GM19372 (cell line): ENCODE measurements around the gene GIN1.
A peak's percentile ranks its signal among the peaks of the same experiment; 100 is the strongest.
"Not testable (repeated sequence)": the region's sequence is repeated elsewhere in the genome, so short reads cannot be mapped to it uniquely, and the experiment has no call there.

Experiments used
- ATAC-seq: cut with Tn5 transposase; IDR thresholded peaks from one replicate; pipeline ENCODE4 v1.9.1; 2021; ENCODE audit warnings: mild to moderate bottlenecking, low read depth, moderate library complexity; ENCODE audit not compliant: unreplicated experiment

Gene GIN1, protein sequence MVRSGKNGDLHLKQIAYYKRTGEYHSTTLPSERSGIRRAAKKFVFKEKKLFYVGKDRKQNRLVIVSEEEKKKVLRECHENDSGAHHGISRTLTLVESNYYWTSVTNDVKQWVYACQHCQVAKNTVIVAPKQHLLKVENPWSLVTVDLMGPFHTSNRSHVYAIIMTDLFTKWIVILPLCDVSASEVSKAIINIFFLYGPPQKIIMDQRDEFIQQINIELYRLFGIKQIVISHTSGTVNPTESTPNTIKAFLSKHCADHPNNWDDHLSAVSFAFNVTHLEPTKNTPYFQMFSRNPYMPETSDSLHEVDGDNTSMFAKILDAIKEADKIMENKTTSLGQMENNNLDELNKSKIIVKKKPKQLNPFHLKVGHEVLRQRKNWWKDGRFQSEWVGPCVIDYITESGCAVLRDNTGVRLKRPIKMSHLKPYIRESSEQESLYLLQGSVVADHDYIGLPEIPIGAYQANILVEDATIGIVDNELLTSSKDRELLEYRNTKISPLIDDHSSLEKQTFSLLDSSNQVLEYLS

DNA sequence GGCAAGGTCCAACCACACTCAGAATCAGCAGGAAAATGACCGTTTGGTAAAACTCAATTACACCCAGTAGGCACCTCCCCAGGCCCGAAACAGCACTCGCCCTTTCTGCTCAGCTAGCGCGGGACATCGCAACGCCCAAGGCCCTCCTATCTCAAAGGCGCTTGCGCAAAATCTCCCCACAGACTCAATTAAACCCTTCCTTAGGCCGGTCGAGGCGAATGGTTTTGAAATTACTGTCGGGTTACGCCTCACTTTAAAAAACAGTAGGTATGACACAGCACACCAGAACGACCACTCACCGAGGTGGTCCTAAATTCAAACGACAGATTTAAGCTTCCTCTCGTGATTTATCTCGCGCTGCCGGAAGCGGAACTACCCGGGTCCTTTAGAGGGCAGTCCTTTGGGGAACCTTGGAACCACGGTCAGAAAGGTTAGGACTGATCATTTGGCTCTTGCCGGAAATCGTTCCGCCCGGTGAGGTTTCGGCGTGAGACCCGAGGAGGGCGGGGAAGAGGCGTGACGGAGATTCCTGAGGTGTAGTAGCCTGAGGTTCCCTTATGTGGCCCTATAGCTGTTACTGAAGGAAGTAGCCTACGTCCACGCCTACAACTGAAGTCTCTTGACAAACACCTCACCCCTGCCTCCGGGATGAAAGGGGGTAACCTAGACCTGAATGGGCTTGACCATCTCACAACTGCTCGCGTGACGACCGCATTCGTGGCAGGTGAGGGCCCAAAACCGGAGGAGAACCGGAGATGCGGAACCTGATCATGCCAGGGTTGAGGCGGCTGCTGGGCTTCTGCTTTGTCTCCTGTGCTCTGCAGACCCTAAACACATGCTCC, at the start of gene GIN1, which contains the start of gene PPIP5K2:
Gene GIN1 (minus strand): TSS at position 374 of the 842 bp plus-strand sequence. CDS start 11,431 bp downstream, outside the sequence.
Gene PPIP5K2 (plus strand): TSS at position 537 of the 842 bp plus-strand sequence. CDS start 9,289 bp downstream, outside the sequence.
- peak; percentile 90 for ATAC-seq

DNA sequence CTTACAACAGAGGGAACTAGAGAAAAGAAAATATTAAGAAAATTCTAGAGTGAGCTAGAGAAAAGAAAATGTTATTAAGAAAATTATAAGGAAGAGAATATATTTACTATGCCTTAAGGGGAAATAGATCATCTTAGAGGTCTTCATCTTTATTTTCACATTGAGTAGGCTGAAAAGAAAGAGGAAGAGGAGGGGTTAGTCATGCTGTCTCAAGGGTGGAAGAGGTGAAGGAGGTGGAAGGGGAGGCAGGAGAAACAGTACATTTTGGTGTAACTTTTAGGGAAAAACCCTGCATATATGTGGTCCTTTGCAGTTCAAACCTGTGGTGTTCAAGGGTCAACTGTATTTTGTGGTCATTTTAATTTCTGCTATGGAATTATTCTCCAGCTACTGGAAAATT, 46.8 kb upstream of the GIN1 start:
- ATAC-seq = no peak

DNA sequence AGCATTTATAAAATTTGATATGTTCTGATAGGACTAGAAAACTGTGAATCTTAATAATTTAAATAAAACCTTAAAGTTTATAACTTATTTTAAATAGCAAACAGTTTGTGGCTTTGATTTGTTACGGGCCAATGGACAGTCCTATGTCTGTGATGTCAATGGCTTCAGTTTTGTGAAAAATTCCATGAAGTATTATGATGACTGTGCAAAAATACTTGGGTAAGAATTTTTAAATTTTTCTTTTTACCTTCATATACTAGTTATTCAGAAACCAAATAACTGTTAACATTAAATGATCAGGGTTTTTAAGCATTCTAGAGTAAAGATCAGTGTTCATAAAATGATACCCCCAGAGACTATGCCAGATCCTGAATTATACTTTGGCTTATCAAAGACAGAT, 31.2 kb upstream of the GIN1 start:
- no peak for ATAC-seq

DNA sequence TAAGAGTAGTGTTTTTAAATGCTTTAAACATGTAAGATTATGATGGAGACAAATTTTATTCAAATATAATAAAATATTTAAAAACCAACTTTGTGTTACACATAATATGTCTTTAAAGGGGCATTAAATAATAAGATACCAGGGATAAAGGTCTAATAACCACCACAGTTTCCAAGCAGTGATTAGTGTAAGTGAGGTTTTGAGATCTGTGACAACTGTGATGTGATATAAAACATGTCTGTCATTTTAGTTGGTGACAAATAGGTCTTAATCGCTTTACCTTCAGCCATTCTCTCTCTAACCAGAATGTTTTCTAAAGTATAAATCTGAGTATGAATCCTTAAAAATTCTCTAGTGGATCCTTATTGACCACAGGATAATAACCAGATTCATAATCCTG, 28.3 kb upstream of the GIN1 start:
- ATAC-seq = no peak

DNA sequence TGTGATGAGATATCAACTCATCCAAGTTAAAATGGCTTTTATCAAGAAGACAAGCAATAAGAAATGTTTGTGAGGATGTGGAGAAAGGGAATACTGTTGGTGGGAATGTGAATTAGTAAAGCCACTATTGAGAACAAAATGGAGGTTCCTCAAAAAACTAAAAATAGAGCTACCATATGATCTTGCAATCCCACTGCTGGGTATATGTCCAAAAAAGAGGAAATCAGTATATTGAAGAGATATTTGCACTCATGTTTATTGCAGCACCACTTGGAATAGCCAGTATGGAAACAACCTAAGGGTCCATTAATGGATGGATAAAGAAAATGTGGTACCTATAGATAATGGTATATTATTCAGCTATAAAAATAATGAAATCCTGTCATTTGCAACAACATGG, 25.3 kb upstream of the GIN1 start:
- no peak for ATAC-seq

DNA sequence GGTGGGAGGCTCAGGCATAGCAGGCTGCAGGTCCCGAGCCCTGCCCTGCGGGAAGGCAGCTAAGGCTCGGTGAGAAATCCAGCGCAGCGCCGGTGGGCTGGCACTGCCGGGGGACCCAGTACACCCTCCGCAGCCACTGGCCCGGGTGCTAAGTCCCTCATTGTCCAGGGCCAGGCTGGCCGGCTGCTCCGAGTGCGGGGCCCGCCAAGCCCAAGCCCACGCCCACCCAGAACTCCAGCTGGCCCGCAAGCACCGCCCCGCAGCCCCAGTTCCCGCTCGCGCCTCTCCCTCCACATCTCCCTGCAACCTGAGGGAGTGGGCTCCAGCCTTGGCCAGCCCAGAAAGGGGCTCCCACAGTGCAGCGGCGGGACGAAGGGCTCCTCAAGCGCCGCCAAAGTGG, 22.2 kb upstream of the GIN1 start:
- ATAC-seq = not testable (repeated sequence)

DNA sequence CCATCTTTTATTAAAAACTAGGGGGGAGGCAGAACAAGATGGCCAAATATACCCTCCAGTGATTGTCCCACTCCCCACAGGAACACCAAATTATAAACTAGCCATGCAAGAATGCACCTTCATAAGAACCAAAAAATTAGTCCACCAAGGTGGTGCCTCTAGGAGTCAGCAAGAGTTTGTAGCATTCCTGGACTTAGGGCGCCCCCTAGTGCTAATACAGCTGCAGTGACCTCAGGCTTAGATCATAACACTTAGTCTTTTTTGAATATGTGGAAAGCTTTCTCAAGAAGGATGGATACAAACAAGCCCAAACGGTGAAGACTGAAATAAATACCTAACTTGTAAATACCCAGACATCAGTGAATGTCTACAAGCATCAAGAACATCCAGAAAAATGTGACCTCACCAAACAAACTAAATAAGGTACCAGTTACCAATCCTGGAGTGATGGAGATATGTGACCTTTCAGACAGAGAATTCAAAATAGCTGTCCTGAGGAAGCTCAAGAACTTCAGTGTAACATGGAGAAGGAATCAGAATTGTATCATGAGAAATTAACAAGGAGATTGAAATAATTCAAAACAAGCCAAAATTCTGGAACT, 19.4 kb upstream of the GIN1 start:
- ATAC-seq = peak; percentile 98

DNA sequence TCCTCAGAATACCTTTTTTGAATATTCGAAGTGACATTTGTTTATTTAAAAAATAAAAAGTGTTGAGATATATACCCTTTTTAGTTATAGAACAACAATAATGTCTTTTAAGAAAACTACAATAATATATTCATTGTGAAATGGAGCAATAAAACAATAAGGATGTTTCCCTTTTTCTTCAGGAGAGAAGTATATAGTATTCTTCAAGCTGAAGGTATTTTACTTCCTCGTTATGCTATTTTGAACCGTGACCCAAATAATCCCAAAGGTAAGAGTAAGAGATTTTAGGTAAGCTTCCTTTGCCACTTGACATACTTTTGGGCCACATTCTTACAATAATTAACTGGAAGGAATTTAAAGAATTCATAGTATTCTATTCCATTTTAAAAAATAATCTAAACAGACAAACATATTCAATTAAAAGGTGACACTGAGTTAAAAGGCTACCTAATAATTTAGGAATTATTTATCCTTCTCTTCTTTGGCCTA, 18.3 kb upstream of the GIN1 start:
- ATAC-seq = no peak

DNA sequence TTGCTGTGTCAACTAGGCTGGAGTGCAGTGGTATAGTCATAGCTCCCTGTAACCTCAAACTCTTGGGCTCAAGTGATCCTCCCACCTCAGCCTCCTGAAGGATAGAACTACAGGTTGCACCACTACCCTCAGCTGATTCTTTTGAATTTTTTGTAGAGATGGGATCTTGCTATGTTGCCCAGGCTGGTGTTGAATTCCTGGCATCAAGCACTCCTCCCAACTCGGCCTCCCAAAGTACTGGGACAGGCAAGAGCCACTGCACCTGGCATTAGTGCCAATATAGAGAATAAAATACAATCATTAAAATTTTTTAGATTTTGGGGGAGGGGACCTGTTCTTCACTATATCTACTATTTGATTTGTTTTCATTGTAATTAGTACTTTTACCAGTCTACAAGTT, 15.5 kb upstream of the GIN1 start:
- no peak for ATAC-seq

DNA sequence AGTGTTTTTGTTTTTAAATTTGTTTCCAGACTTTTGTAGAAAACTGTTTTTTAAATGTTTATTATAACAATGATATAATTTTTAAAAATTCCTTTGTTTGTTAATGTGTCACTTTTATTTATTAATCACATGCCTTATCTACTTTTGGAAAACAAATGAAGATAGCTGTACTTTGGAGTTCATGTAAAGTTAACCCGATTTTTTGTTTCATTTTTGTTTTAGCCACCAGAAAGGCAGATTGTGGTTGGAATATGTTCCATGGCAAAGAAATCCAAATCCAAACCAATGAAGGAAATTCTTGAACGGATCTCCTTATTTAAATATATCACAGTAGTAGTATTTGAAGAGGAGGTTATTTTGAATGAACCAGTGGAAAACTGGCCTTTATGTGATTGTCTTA, 13.3 kb upstream of the GIN1 start:
- no peak for ATAC-seq

DNA sequence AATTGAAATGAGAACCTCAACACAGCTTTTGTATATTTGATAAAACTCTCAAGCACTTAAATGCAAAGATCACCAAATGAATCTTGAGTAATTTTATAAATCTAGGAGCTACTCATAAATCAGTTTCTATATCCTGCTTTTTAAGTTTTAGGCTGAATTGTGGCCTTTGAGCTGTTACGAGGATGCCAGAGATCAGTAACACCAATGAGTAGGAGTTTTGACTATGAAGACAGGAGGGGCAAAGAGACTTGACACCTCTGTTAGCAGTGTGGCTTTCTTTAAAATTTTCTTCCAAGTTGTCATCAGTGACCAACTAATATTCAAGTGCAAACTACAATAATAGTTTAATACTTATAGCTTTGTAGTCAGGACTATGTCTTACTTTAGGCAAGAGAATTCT, 12.7 kb upstream of the GIN1 start:
- no peak for ATAC-seq

DNA sequence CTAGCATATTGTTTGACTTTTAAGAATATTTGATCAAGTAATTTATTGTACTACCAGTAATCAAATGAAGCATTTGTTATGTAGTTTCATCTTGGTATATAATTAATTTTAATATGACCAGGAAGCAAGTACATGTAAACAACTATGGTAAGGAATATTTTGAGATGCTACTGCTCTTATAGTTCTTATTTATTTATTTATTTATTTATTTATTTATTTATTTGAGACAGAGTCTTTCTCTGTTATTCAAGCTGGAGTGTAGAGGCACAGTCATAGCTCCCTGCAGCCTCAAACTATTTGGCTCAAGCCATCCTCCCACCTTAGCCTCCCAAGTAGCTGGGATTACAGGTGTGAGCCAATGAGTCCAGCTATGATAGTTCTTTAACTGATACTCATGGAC, 8.3 kb upstream of the GIN1 start:
- ATAC-seq = no peak

DNA sequence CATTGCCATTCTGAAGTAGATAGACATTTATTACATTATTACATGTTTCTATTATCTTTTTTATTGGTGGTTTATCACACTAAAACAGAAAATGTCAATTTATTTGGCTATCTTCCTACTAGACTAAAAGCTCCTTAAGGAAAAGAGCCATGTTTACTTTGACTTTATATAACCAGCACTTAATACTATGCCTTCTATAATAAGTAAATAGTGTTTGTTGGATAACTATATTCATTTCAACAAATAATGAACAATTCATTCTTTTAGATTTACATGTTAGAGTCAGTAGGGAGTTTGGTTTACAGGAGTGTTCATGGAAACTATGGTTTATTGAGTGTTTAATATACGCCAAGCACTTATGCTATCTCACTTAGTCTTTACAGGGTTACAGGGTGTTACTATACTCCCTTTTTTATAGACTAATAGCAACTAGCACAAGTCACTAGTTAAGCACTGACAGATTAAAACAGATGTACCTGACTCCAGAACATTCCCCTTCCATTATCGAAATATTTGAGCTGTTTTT, 7.4 kb upstream of the GIN1 start:
- ATAC-seq = no peak

DNA sequence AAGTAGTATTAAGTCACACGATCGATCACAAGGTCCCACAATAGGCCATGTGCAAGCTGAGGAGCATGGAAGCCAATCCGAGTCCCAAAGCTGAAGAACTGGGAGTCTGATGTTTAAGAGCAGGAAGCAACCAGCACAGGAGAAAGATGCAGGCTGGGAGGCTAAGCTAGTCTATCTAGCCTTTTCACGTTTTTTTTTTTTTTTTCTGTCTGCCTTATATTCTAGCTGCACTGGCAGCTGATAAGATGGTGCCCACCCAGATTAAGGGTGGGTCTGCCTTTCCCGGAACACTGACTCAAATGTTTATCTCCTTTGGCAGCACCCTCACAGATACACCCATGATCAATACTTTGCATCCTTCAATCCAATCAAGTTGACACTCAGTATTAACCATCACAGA, 6.6 kb upstream of the GIN1 start:
- ATAC-seq = no peak

DNA sequence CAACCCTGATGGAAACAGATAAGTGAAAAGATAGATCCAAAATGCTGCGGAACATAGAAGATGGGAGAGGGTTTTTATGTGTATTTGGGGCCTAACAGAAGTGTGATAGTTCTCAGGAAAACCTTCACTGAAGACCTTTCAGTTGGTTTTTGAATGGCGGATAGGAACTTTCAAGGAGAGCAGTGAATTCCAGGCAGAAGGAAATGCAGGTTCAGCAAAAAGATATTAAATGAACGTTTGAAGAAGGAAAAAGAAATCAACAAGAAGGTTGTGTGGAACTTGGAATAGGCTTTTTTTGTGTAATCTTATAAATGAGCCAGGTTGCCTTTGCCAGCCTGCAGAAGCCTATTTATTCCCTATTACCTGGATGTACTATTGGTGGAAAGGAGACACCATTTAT, 2.3 kb upstream of the GIN1 start:
- no peak for ATAC-seq

DNA sequence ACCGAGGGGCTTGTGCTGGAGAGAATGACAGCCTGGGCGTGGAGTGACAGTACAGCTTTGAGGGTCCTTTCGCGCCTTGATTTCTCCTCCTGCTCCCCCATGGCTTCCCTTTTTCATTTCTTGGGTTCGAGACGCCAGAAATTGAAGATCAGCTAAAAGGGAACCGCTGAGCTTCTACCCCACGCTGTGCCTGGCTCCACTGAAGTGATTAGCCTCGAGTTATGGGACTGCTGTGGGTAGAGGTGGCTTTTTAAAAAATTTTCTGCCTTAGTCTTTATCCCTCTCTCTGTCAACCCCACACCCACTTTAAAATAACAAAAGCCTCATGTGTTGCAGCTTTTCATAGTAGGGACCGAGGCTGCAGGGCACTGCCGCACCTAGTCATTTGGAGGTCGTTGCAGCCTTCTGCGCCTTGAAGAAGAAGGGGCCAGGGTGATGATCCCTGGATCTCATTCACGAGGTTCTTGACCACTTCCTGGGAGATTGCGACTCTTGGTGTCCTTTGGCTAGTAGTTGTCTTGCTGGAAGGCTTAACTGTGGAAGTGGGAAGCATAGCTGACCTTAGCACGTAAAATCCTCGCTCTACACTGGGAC, 766 bp upstream of the GIN1 start:
- no peak for ATAC-seq

DNA sequence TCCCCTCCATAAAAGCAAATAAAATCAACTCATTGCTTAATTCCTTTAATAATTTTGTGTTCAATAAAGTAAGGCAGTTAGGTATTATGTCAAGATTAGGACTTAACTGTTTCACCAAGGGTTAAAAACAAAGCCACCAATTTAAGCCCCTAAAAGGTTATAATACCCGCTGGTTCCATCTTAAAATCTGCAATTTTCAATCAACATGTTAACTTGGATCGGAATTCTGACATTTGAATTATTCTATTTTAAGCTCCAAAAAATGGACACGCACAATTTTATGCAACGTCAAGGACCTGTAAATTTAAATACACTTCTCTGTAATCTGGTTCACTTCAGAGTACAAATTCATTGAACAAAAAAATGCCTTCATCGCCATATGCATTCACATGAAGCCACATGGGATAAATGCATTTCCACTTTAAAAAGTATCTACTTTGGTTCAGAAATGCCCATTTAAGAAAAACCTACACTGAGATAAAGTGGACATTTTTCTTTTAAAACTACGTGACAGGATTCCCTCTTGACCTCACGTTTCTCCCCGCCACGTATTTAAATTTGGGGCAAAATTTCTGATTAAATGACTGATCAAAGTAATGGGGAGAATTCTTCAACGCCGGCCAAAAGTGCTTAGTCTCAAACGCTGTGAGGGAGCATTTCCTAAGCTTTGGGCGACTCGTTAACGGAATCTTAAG, 721 bp downstream of the GIN1 start:
- ATAC-seq = no peak

DNA sequence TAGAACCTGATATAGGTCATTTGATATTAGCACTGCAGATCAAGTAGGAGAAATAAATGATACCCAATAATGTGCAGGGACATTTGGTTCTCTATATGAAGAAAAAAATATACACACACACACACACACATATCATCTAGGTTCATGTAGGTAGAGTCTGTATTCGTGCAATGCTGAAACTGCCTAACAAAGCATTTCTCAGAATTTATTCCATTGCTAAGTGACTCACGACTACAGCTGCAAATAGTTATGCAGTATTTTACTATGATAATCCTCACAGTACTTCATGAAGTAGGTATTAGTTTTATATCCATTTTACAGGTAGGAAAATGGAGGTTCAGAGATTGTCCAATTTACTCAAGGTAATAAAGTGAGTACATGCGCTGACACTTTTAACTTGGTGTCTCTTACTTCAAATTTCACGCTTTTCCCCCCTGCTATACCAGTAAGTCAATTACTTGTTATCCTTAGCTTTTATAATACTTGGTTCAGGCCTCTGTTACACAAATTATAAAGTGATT, 2.4 kb downstream of the GIN1 start:
- ATAC-seq = no peak

DNA sequence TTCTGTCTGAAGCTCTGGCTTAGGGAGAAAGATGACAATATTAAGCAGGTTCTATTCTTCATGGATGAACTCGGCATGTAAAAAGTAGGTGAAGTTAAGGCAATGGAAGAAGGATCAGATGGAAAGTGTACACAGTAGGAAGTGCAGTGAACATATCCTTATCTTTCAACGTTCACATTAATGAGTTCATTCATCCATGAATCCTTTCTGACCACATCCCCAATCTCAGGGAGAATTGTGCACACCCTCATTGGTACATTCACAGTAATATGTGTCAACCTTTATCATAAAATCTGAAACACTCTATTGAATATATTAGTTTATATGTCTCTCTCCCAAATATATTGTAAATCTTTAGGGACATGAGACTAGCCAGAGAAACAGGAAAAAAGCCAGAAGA, 5.5 kb downstream of the GIN1 start:
- no peak for ATAC-seq
